HCT116 (cell line): ENCODE measurements around the gene GRM4. TPM values are rescaled to one million over a fixed set of nuclear protein-coding genes. Genes with fewer than 3 reads are reported as not detected.

Source experiments
- ATAC-seq: fragments of 200-7000 bp; cut with Tn5 transposase; 2 replicates; pipeline ENCODE4 v1.9.1; 2020; ENCODE audit warnings: mild to moderate bottlenecking, moderate library complexity
- BruUV-seq: library from RNA; stranded (reverse); fragments of 400-500 nt; replicated peaks from 2 replicates; lab custom pipeline; 2021; lab: Mats Ljungman, UMichigan
- CTCF ChIA-PET: fragments of 300-600 bp; sonication (Branson Sonifier 250); formaldehyde crosslinking; loops from one replicate; lab custom pipeline; 2021; ENCODE audit warnings: antibody characterized with exemption; lab: Charles Lee
- POLR2A ChIA-PET: fragments of 300-600, 350-600 bp; sonication (Branson Sonifier 250); formaldehyde crosslinking; loops from one replicate; lab custom pipeline; 2021; ENCODE audit warnings: antibody characterized with exemption; lab: Charles Lee
- RAD21 ChIA-PET, 2 experiments: fragments of 300-600 bp; sonication (Branson Sonifier 250); formaldehyde crosslinking; loops; one replicate each; lab custom pipeline; 2023; ENCODE audit warnings: low total read pairs in 2 of 2; ENCODE audit not compliant: uncharacterized antibody in 2 of 2, unreplicated experiment in 2 of 2, low non-redundant PET in 1 of 2; lab: Charles Lee
- DNase-seq: peaks from one replicate; pipeline ENCODE4 v3.0.0-alpha.2; 2010; ENCODE audit warnings: low read depth, low spot score
- H2AFZ ChIP-seq: fragments of 200-600 bp; shearing (Covaris generic), sonication (generic); 2 replicates; pipeline ENCODE4 v1.6.1; 2017; ENCODE audit warnings: low read depth, mixed run types, mixed read lengths, antibody characterized with exemption, low read length; ENCODE audit not compliant: poor library complexity, severe bottlenecking
- H3K27ac ChIP-seq: 2 replicates; pipeline ENCODE4 v1.5.1; 2012; ENCODE audit warnings: low read depth, low read length
- H3K27me3 ChIP-seq: fragments of 200-600 bp; sonication (generic); 2 replicates; pipeline ENCODE4 v1.6.1; 2016; ENCODE audit warnings: mixed run types, low read length, mixed read lengths; ENCODE audit not compliant: insufficient read depth
- H3K36me3 ChIP-seq, 2 experiments: fragments of 200-500 bp in 1 of 2; fragments of 200-600 bp in 1 of 2; sonication (Bioruptor generic) in 1 of 2; sonication (generic) in 1 of 2; 2 replicates each; pipeline versions ENCODE4 v1.5.1 to v1.6.1; 2014 to 2016; ENCODE audit warnings: low read length in 2 of 2, inconsistent platforms in 1 of 2, mixed read lengths in 1 of 2, mixed run types in 1 of 2; ENCODE audit not compliant: insufficient read depth in 2 of 2, control insufficient read depth in 1 of 2
- H3K4me1 ChIP-seq, 2 experiments: fragments of 200-600 bp in 1 of 2; sonication (generic) in 1 of 2; 2 replicates each; pipeline versions ENCODE4 v1.5.1 to v1.6.1; 2012 to 2017; ENCODE audit warnings: low read length in 2 of 2, inconsistent platforms in 1 of 2, mild to moderate bottlenecking in 1 of 2, mixed read lengths in 1 of 2, mixed run types in 1 of 2, moderate library complexity in 1 of 2; ENCODE audit not compliant: insufficient read depth in 2 of 2, control insufficient read depth in 1 of 2
- H3K4me2 ChIP-seq: fragments of 200-600 bp; sonication (generic); 2 replicates; pipeline ENCODE4 v1.6.1; 2017; ENCODE audit warnings: mixed run types, low read length, mixed read lengths
- H3K4me3 ChIP-seq, 2 experiments: fragments of 200-600 bp in 1 of 2; sonication (generic) in 1 of 2; replicated peaks in 1 of 2; 2 replicates each; pipeline ENCODE4 v1.5.1; 2011 to 2016; ENCODE audit warnings: low read length in 2 of 2, control low read depth in 1 of 2, low read depth in 1 of 2, mild to moderate bottlenecking in 1 of 2, mixed read lengths in 1 of 2, mixed run types in 1 of 2
- H3K79me2 ChIP-seq: fragments of 200-600 bp; sonication (generic); 2 replicates; pipeline ENCODE4 v1.6.1; 2017; ENCODE audit warnings: mild to moderate bottlenecking, mixed run types, low read length, moderate library complexity, mixed read lengths; ENCODE audit not compliant: insufficient read depth
- H3K9ac ChIP-seq: fragments of 200-600 bp; sonication (generic); 2 replicates; pipeline ENCODE4 v1.6.1; 2016; ENCODE audit warnings: low read length, mixed read lengths
- H3K9me2 ChIP-seq: fragments of 200-600 bp; sonication (generic), shearing (Covaris generic); 2 replicates; pipeline ENCODE4 v1.6.1; 2017; ENCODE audit warnings: mixed run types, mild to moderate bottlenecking, moderate library complexity; ENCODE audit not compliant: insufficient read depth
- H3K9me3 ChIP-seq, 2 experiments: fragments of 200-500 bp in 1 of 2; fragments of 200-600 bp in 1 of 2; sonication (Bioruptor generic) in 1 of 2; sonication (generic) in 1 of 2; 2 replicates each; pipeline ENCODE4 v1.6.1; 2014 to 2017; ENCODE audit warnings: low read length in 2 of 2, mixed read lengths in 2 of 2, inconsistent platforms in 1 of 2, low read depth in 1 of 2, mild to moderate bottlenecking in 1 of 2, mixed run types in 1 of 2, moderate library complexity in 1 of 2; ENCODE audit not compliant: control insufficient read depth in 1 of 2, insufficient read depth in 1 of 2
- H4K20me1 ChIP-seq: fragments of 200-600 bp; sonication (generic), shearing (Covaris generic); 2 replicates; pipeline ENCODE4 v1.6.1; 2017; ENCODE audit warnings: mixed run types, mild to moderate bottlenecking, moderate library complexity; ENCODE audit not compliant: insufficient read depth
- CBX3 ChIP-seq: IDR thresholded peaks from 2 replicates; pipeline ENCODE4 v1.6.1; 2012; ENCODE audit warnings: low read depth
- CEBPB ChIP-seq: IDR thresholded peaks from 2 replicates; pipeline ENCODE4 v1.6.1; 2012; ENCODE audit warnings: low read depth
- EZH2 ChIP-seq: fragments of 200-600 bp; sonication (generic); IDR thresholded peaks from 2 replicates; pipeline ENCODE4 v1.6.1; 2017; ENCODE audit warnings: antibody characterized with exemption, mixed run types
- EZH2phosphoT487 ChIP-seq: fragments of 200-600 bp; IDR thresholded peaks from 2 replicates; pipeline ENCODE4 v1.6.1; 2018; ENCODE audit warnings: antibody characterized with exemption, borderline replicate concordance
- JUND ChIP-seq: IDR thresholded peaks from 2 replicates; pipeline ENCODE4 v1.6.1; 2012
- POLR2A ChIP-seq: IDR thresholded peaks from 2 replicates; pipeline ENCODE4 v1.7.0; 2011; ENCODE audit warnings: borderline replicate concordance; ENCODE audit not compliant: insufficient read depth, insufficient read length; ENCODE audit errors: extremely low read depth
- POLR2AphosphoS5 ChIP-seq: IDR thresholded peaks from 2 replicates; pipeline ENCODE4 v1.6.1; 2011; ENCODE audit warnings: mild to moderate bottlenecking, low read depth, low read length, moderate library complexity
- RAD21 ChIP-seq: IDR thresholded peaks from 2 replicates; pipeline ENCODE4 v1.6.1; 2012; ENCODE audit warnings: low read depth, mild to moderate bottlenecking
- TCF7L2 ChIP-seq: IDR thresholded peaks from 2 replicates; pipeline ENCODE4 v1.7.0; 2011; ENCODE audit warnings: borderline replicate concordance, inconsistent platforms; ENCODE audit not compliant: insufficient read depth, insufficient read length; ENCODE audit errors: extremely low read depth
- ZFX ChIP-seq: fragments of 450-650 bp; IDR thresholded peaks from 2 replicates; pipeline ENCODE4 v1.6.1; 2017
- ZNF274 ChIP-seq: fragments of 200-500 bp; sonication (Bioruptor generic); IDR thresholded peaks from 2 replicates; pipeline ENCODE4 v1.6.1; 2014; ENCODE audit warnings: mild to moderate bottlenecking, low read depth, low read length, inconsistent platforms
- intact Hi-C: fragments of 100-400 bp; cut with micrococcal nuclease; formaldehyde crosslinking; loops from 2 replicates; pipeline ENCODE4 v1.10.0; 2022
- total RNA-seq: library from RNA; stranded (reverse); gene quantifications from one replicate; pipeline ENCODE4 v1.2.1, GENCODE V29; 2021; ENCODE audit not compliant: unreplicated experiment
- TF ChIP-seq, protein P1 (sequence below): IDR thresholded peaks from 2 replicates; pipeline ENCODE4 v1.6.1; 2012
- TF ChIP-seq, protein P2 (sequence below): IDR thresholded peaks from 2 replicates; pipeline ENCODE4 v1.6.1; 2012; ENCODE audit warnings: low read depth
- TF ChIP-seq, protein P3 (sequence below): IDR thresholded peaks from 2 replicates; pipeline ENCODE4 v1.6.1; 2012

The GRM4 gene
- total RNA-seq, 1 experiment from 2014 or later: 2.6 TPM

DNA sequence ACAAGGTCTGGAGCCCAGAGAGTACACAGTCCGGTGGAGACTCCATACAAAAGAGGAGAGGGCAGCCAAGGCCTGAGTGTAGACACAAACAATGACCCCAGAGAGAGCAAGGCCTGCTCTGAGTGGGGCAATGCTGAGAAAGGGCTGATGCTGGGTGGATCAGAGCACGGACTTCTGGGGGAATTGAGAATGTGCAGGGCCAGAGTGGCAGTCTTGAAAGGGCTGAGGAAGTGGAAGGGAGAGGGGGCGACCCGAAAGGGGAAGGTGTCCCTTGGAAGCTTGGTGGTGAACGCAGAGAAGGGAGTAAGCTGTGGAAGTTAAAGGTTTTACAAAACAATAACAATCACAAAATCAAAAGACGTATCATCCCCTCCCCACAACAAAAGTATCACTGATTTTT lies 12.0 kb upstream of the GRM4 start:
- Histone ChIP-seq H3K9me3 (peaks cover 0 to 7% of the 10 kb centered on the region in 2 experiments; a peak in 2 of 4 replicates), H3K27ac (no peak overlapping the region), H2AFZ (no peak overlapping the region), H3K4me2 (no peak overlapping the region), H3K9me2 (no peaks in the 10 kb centered on the region), H3K9ac (no peak overlapping the region), H4K20me1 (no peaks in the 10 kb centered on the region), H3K4me3 (no peak overlapping the region), H3K27me3 (no peaks in the 10 kb centered on the region), H3K4me1 (peaks cover 4 to 10% of the 10 kb centered on the region in 2 experiments; a peak in 3 of 4 replicates), H3K79me2 (no peaks in the 10 kb centered on the region), H3K36me3 (no peaks in the 10 kb centered on the region)
- TF ChIP-seq ZNF274: no peak
- no peak for TF ChIP-seq RAD21
- TF ChIP-seq, protein P1, sequence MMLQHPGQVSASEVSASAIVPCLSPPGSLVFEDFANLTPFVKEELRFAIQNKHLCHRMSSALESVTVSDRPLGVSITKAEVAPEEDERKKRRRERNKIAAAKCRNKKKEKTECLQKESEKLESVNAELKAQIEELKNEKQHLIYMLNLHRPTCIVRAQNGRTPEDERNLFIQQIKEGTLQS: no peak
- TF ChIP-seq, protein P2, sequence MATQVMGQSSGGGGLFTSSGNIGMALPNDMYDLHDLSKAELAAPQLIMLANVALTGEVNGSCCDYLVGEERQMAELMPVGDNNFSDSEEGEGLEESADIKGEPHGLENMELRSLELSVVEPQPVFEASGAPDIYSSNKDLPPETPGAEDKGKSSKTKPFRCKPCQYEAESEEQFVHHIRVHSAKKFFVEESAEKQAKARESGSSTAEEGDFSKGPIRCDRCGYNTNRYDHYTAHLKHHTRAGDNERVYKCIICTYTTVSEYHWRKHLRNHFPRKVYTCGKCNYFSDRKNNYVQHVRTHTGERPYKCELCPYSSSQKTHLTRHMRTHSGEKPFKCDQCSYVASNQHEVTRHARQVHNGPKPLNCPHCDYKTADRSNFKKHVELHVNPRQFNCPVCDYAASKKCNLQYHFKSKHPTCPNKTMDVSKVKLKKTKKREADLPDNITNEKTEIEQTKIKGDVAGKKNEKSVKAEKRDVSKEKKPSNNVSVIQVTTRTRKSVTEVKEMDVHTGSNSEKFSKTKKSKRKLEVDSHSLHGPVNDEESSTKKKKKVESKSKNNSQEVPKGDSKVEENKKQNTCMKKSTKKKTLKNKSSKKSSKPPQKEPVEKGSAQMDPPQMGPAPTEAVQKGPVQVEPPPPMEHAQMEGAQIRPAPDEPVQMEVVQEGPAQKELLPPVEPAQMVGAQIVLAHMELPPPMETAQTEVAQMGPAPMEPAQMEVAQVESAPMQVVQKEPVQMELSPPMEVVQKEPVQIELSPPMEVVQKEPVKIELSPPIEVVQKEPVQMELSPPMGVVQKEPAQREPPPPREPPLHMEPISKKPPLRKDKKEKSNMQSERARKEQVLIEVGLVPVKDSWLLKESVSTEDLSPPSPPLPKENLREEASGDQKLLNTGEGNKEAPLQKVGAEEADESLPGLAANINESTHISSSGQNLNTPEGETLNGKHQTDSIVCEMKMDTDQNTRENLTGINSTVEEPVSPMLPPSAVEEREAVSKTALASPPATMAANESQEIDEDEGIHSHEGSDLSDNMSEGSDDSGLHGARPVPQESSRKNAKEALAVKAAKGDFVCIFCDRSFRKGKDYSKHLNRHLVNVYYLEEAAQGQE: no peak
- no peak for TF ChIP-seq TCF7L2
- no peak for TF ChIP-seq EZH2phosphoT487
- TF ChIP-seq, protein P3, sequence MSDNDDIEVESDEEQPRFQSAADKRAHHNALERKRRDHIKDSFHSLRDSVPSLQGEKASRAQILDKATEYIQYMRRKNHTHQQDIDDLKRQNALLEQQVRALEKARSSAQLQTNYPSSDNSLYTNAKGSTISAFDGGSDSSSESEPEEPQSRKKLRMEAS: no peak
- no peak for TF ChIP-seq ZFX
- no peak for TF ChIP-seq JUND
- TF ChIP-seq CEBPB: no peak
- no peak for TF ChIP-seq POLR2A
- TF ChIP-seq CBX3: no peak
- no peak for TF ChIP-seq EZH2
- TF ChIP-seq POLR2AphosphoS5: no peak
- ATAC-seq: no peak
- DNase-seq: no peak
- ChIA-PET CTCF (interaction anchor here (2.2 kb wide), 1 partner anchor 103 kb away, joined by 8 read pairs; no protein-coding TSS in a partner anchor), POLR2A (no interaction called here), RAD21 (no interaction called here)
- BruUV-seq: no TSS peak
- intact Hi-C loops: loop anchor here (10.0 kb wide), 1 partner anchor 573 kb away; the partner anchor contains the start of gene BAK1
